Left hindlimb (tissue), 1 donor: ENCODE results near the gene U2SURP.

Experiments used
- DNase-seq: peaks from one replicate; pipeline ENCODE4 v3.0.0-alpha.2; 2018

The U2SURP gene

DNA sequence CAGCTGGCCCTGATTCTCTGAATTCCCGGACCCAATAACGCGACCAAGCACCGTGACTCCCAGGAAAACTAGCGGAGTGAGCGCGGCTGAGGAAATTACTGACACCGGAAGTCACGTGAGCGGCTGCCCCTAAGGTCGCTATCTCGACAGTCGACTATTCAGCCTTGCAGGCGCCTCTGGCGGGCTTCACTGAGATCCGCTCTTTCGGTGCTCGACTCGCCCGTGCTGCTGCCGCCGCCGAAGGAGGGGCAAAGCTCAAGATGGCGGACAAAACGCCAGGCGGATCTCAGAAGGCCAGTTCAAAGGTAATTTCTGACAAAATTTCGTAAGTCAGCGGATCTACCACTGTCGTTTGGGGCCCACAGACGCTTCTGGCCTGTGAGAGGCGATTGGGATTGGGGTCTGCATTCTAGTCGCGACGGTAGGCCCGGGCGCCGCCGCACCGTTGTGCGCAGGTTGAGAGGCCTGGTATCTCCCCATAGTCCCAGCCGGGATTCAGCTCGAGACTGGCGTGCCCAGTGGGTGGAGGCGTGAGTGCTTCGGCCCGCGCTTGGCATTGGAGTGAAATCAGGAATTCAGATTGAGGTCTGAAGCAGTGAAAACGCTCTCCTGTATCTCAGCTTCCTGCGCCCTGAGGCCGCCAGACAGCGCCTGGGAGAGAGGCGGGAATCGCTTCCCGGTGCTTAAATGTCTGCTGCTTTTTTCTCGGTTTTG is at the start of gene U2SURP:
U2SURP (plus strand) TSS at position 202 of the 714 bp plus-strand sequence; CDS start at position 261, 59 bp downstream.
- DNase-seq, result peak; percentile 97

DNA sequence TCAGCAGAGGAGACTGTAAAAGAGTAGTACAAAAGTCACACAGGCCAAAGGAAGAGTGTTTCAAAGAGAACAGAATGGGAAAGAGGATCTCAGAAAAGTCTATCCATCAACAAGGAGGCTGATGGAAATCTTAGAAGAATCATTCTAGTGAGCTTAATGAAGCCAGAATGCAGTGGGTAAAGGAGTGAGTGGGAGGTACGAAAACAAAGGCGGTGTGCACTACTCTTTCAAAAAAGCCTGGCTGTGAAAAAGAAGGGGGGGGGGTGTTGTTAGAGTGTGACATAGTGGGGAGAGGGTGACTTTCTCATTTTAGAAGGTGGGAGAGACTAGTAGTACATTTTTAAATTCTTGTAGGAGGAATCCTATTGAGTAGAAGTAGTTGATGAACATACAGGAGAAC is 49.6 kb upstream of the U2SURP start:
- DNase-seq, result no peak

- no peak for DNase-seq
These were observed 48.8 kb upstream of the U2SURP start for GRCh38 chr3:142952272-142953193.

DNA sequence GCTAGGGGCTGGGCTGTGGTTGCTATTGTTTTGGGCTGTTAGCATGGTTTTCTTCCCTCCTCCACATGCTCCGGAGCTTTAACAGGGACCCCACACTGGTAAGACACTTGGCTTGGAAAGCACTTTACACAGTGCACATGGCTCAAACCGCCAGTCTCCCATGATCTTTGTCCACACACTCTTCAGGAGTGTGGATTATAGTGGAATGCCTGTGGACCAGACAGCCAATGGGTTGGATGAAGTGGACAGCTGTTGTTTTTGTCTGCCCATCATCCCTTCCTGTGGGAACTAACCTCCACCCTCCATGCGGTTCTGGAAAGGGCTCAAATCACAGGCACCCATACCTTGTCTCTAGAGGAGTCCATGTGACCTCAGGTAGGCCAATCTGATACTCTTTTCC is 47.9 kb upstream of the U2SURP start:
- DNase-seq, result no peak

GRCh38 chr3:142958707-142959106 is 42.7 kb upstream of the U2SURP start:
- DNase-seq, result no peak

DNA sequence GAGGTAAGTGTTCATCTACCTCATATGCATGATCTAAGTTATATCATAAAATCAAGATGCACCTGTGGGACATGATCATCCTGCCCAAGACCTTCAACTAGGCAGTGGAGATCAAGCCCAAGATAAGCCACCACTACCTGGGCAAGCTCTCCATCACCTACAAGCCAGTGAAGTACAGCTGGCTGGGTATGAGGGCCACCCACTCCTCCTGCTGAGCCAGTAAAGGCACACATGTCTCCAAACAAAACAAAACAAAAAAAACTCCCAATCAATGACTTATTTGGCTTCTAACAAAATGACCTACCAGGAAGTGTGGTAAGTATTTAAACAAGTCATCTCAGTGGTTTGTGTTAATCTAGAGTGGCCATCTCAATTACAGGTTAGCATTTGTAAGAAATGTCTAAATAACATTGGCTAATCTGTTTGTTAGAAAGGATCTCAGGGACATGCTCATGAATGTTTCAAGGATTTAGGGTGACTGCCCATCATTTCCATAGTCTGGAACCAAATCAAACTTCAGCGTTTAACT is 41.0 kb upstream of the U2SURP start:
- DNase-seq, result no peak

GRCh38 chr3:142961539-142961938 is 39.8 kb upstream of the U2SURP start:
- no peak for DNase-seq

- DNase-seq, result no peak
These were observed 39.2 kb upstream of the U2SURP start for GRCh38 chr3:142962175-142962519.

- no peak for DNase-seq
These were observed 38.7 kb upstream of the U2SURP start for GRCh38 chr3:142962520-142963233.

DNA sequence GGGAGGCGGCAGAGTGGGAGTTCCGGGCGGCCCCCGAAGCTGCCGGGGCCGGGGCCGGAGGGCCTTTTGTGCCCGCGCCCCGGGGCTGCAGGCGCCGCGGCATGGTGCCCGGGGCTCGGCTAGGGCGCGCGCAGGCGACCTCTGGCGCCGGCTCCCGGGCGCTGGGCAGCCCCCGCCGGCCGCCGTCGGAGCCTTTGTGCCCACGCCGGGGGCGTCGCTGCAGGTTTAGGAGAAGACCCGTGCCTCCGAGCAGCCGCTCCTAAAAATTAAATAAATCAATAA is 38.2 kb upstream of the U2SURP start:
- no peak for DNase-seq

DNA sequence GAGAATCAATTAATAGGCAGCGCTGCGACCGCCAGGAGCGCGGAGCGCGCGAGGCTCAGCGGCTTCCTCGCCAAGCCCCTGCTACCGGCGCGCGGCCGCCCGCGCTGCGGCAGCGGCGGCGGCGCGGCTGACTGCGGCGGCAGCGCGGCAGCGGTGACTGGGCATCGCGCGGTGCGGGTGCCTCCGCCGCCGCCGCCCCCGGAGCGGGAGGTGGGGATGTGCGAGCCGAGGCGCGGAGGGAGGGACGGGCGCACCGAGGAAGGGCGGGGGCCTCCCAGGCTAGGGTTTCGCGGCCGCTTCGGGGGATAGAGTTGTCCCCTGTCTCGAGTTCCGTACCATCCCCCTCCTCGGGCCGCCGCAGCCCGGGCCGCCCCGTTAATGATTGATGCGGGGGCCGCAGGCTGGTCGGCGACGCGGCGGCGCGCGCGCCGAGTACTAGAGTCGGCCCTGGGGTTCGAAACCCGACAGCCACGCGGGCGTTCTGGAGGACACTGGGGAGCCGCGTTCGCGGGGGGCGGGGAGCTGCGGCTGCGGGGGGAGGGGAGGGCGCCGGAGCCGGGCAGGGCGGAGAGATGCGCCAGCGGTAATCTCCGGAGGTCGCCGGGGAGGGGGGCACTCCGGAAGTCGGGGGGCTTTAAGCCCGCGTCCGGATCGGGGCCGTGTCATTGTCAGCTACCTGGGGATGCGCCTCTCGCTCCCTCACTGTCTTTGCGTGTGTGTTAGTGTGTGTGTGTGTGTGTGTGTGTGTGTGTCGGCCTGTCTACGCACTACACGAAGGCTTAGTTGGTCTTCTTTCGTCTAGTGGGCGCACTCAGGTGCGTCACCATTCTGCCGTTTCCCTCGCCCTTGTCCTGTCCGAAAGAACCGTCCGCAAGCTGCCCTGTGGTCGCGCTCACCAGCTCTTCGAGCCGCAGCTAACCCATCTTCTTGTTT is 37.6 kb upstream of the U2SURP start, which contains the start of gene PAQR9:
PAQR9 (minus strand) TSS at position 159 of the 933 bp plus-strand sequence. CDS start 338 bp downstream, outside the sequence.
- DNase-seq, result peak; percentile 31

DNA sequence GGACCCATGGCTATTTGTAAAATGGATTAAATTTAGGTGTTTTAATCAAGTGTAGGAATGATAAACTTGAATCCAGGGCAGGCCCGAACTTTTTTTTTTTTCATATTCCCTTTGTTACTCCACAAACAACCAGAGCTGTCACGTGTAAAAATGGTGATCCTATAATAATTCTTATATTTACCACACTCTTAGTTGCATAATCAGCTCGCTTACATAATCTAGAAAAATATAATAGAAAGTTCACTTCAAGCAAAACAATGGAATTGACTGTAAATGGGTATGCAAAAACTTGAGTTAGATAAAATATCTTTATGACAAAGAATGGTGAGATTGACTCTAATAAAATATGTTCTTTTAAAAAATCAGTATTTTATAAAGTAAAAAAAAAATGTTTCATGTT is 35.8 kb upstream of the U2SURP start:
- DNase-seq, result no peak

DNA sequence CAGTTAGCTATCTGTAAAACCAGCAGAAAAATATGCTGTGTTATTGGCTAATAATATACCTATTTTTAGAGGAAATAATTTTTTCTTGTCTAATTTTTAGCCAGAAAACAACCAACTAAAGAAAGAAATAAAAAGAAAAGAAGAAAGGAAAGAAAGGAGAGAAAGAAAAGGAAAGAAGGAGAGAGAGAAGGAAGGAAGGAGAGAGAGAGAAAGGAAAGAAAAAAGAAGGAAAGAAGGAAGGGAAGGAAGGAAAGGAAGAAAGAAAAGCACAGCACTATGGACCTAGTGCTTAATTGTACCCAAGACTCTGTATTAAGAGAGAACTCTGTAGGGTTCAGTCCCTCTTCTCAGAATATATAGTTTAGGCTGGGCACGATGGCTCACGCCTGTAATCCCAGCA is 34.6 kb upstream of the U2SURP start:
- DNase-seq, result no peak

- no peak for DNase-seq
These were observed 32.9 kb upstream of the U2SURP start for GRCh38 chr3:142968319-142969025.

- no peak for DNase-seq
These were observed 29.9 kb upstream of the U2SURP start for GRCh38 chr3:142971431-142971830.

GRCh38 chr3:142972092-142972753 is 29.1 kb upstream of the U2SURP start:
- DNase-seq, result no peak

DNA sequence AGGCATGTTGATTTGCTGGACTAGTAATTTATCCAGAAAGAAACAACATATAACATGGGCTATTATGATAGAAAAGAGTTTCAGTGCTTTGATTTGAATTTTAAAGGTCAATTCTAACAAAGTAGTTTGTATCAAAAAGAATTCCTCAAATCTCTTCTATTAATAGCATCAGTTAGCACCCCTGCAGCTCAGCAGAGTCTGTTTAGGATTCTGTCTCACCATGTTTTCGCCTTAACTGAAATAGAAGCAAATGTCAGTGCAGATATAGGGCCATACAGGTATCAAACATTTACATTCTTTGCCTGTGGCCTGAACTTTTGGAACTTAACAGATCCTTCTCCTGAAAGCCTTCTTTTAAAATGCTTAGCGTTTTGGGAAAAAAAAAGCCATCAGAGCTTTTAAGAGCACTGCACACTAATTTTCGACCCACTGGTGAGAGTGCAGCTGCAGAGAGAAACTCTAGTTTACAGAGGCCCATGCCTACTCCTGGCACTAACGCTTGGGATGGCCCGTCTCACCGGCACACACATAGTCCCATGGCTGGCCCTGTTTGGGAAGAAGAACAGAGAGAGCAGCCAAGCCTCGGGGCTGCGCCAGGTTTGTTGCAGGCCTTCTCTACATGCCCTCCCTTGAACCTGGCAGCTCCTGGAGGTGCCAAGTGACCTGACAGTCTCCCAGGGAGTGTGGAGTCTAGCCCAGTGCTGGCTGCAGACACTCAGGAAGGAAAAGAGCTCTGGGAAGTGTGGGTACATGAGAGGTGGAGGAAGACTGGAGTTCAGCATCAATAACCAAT is 28.0 kb upstream of the U2SURP start:
- DNase-seq, result no peak

- no peak for DNase-seq
These were observed 25.9 kb upstream of the U2SURP start for GRCh38 chr3:142975316-142975995.

- peak; percentile 59 for DNase-seq
These were observed 24.6 kb upstream of the U2SURP start for GRCh38 chr3:142976621-142977398.
